Activated T-cell treated with anti-CD3 and anti-CD28 coated beads, Interleukin-2, amount 50 U/mL, for 1 hour (primary cell): Measurements from ENCODE around the gene FAM171A1.
A peak's percentile ranks its signal among the peaks of the same experiment; 100 is the strongest.

Source experiments
- DNase-seq: peaks from one replicate; pipeline ENCODE4 v3.0.0-alpha.2; 2020

FAM171A1 gene

DNA sequence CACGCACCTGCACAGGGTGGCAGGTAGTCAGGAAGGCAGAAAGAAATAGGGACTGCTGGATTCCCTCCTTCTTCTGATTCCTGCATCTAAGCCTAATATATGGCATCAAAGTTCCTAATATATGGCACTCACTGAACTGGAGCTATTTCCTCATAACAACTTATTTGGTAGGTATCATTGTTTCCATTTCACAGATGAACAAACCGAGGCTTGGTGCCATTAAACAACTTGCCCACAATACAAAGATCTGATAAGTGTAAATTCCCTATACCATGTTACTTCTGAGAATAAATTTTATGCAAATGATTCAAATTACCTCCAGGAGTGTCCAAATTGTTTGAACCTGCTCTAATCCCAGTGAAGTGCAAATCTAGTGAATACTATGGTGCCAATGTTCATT lies 2.1 kb upstream of the FAM171A1 start:
- DNase-seq: no peak

DNA sequence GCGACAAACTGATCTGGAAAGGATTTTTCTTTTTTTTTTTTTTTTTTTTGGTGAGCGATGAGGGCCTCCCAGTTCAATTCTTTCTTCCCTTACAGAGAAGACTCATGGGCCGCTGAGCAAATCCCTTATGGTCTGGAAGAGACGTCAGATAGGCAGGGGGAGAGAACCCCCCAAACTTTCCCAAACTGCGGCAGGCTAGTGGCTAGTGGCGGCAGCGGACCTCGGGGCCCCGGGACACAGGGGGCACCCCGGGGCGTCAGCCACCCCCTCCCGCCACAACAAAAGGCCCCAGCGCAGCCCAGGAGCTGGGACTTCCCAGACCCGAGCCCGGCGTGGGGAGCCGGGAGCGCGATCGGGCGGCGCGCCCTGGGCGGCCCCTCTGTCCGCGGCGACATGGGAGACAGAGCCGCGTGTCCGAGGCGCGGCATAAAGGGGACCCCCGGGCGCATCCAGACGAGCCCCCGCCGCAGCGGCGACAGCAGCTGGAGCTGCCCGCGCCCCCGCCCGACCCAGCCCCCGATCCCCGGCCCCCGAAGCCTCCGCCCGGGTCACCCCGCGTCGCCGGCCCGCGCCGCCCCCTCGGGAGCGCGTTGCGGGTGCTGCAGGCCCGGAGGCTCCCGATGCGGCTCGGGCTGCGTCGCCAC lies 755 bp downstream of the FAM171A1 start:
- peak; percentile 40 for DNase-seq

DNA sequence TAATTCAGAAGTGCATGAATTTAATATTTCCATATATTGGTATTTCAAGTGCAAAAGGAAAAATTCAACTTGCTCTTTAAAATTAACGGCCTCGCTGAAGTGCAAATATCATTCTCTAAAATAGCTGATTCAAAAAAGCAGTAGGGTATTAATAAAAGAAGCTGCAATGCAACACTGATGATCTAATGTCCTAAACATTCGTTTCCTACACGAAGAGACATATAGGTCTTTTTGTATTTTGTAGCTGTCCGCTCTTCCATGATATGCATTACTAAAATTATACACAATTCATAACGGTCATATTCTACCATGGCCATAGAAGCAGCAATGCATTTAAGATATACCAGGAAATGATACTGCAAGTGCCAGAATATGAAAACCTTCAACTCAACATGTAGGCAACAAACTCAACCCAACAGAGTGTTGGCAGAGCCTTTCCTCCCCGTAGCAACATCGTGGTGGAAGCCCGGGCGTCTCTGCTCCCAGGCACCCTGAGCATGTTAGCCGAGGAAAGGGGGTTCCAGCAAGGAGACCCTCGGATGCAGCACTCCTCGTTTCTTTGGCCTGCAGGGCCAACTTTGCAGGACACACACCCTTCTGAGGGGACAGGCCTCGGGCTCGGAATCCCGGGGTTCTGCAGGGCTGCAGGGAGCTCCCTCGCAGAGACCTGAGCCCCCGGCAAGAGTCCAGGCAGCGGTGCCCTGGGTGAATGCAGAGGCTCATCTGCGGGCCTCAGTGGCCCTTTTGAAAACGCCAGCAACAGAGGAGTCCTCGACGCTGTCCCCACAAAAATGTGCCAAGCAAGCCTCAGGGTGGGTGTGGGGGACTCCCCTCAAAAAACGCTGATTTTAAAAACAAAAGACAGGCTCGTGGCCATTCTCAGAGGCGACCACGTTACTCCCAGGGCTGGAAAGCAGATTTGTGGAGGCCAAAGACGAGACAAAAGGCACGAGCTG lies 1.6 kb downstream of the FAM171A1 start:
- DNase-seq: peak; percentile 20

DNA sequence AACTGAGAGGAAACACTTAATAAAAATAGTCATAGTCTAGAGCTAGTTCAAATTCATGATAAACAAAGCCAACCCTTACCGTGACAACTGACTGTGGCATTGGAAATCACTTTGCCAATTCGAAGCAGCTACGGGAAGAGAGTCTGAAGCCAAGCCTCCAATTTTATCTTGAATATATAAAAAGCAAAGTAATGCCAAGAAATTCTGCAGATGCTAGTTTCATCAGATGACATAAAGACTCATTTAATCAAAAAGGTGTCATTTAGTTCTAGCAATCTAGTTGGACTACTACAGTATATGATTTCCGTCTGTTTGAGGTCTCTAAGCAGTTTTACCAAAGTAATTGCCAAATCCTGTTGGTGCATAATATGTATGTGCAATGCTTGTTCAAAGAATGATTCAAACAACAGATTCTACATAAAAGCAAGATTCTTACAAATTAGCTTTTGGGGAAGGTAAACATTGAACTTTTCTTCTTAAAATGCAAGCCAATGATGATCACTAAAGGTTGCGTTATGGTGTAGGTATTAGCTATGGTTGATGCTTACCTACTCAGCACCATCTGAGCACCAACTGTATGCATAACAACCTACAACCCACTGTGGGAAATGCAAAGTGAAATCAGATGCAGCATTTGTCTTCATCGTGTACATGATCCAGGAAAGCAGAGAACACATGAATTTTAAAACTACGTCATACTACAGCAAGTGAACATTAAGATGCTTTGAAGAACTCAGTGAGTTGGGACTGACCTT lies 2.8 kb downstream of the FAM171A1 start:
- DNase-seq: no peak

DNA sequence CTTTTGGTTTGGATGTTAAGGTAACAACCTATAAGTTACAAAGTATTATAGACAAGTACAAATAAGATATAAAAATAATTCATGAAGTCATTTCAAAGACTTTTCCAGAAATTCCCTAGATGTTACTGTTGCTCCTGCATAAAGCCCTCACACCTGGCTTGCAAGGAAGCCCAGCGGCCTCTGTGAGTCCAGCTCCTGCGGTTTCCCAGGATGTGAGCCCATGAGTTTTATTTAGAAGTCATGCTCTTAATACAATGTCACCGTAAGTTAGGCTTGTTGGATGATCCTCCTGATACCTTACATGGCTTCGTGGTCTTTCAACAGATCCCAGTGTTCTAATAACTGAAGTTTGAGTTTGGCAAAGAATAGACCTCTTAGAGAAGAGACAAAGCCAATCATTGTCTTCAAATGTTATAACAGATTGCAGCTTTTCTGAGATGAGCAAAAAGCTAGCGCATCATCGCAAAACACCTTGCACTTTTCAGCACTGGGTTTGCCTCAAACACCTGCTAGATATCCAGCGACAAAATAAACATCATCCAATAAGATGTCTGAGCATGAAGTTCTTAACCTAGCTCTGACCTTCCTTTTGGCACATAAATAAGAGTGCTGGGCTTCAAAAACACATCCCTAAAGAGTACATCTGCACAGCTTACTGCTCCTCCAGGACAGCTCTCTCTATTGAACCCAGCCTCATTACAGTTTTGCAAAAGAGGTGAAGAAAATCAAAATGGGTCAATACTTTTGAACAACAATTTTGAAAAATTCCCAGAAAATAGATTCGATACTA lies 3.6 kb downstream of the FAM171A1 start:
- no peak for DNase-seq

DNA sequence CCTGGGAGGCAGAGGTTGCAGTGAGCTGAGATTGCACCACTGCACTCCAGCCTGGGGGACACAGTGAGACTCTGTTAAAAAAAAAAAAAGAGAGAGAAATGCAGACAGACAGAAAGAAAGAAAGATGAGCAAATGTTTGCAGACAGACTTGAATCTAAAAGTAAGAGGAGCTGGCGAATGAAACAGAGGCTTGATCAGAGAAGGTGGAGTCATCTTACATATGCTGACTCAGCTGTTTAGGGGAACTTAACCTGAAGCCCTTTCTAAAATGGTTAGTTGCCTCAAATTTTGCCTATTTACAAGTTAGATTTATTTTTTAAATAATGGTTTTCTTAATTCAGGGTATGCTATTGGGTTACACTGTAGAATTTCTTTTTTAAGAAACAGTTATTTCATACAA lies 5.4 kb downstream of the FAM171A1 start:
- no peak for DNase-seq

DNA sequence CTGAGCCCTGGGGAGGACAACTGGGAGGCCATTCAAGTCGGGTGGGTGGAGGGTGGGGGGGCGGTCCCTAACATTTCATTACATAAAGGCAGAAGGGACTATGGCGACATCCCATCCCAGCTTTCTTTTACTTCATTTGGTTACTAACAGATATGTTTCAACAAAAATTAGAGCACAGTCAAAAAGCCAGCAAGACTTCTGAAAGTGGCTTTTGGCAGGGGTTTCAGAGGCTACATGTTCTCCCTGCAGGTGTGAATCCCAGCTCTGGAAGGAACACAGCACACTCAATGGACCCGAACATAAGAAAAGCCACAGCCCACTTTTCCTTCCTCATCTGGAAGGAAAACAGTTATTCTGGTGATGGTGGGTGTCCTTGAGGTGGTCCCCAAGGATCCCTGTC lies 7.1 kb downstream of the FAM171A1 start:
- DNase-seq: no peak

DNA sequence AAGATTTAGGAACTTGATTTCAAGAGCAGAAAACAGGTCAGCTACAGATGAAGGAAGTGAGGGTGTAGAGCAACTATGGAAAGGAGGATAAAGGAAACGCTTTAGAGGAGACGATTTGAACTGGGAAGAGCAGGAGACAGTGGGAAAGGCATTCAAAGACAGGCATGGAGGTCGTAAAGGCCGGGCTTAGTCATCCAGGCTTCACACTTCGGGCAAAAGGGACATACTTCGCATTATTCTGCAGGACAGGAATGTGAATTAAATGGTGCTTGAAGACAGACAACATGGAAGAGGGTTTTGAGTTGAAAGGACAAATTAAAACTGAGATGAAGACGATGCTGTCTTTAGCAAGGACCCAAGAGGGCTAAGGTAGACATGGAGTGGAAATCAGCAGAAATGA lies 8.1 kb downstream of the FAM171A1 start:
- DNase-seq: no peak

DNA sequence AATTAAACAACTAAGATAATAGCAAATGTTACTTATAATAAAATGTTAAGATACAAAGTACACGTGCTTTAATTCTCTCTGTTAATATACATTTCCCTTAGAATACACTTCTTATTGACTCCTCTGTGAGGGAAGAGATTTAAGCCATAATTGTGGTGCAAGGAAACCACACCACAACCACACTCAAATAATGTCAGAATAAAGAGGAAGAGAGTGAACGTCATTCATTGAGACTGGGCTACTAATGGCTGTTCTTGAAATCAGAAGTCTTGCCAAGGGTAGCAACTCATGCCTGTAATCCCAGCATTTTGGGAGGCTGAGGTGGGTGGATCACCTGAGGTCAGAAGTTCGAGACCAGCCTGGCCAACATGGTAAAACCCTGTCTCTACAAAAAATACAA lies 10.0 kb downstream of the FAM171A1 start:
- DNase-seq: no peak

DNA sequence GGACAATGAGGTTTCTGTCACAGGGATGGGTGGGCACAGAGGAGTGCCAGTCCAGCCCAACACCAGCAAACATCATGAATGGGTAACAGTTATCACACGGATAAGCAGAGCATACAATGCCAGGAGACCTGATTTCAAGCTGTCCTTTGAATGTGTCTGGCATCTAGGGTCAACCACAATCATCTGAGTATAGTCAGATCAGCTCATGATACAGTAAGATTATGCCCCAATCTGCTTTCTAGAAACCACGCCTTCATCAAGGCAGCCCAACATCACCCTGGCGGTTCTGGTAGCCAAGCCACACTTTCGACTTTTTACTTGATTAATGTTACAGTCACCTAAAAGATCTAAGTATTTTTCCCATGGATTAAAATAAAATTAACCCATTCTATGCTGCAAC lies 10.5 kb downstream of the FAM171A1 start:
- DNase-seq: no peak

DNA sequence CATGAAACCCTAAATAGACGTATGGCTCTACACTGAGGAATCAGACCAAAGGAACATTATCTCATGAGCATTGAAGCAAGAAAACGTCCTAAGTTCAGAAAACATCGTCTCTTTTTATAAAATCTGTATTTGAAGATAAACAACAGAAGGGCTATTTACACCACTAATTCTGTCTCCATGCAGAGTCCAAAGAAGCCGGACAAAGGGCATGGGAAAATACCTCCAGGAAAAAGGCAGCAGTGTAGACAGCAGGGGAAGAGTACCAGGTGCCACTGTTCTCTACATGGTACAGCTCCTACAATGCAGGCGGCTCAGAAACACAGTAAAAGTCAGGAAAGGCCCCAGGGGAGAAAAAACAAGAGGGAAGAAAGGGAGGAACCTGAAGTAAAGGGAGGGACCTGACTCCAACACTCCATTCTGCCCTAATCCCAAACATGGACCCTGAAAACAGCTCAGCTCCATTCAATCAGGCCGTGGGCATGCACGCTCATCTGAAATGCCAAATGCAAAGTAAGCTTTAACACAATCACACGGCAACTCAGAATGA lies 17.5 kb downstream of the FAM171A1 start:
- no peak for DNase-seq

DNA sequence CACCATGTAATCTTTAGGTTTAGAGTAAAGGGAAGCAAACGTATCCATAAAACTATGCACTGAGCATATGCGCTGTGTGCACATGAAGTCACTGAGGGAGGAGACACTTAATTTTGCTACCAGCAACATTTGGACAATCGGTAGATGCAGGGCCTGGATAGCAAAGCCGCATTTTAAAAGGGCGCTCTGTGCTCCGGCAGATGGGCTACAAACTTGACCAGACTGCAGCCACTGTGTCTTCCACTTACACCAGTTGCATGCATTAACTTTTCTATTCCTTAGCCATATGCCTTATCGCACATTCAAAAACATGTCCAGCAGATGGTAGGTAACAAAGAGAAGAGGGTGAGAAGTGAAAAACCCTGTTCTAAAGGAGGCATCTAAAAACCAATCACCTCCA lies 18.3 kb downstream of the FAM171A1 start:
- no peak for DNase-seq

DNA sequence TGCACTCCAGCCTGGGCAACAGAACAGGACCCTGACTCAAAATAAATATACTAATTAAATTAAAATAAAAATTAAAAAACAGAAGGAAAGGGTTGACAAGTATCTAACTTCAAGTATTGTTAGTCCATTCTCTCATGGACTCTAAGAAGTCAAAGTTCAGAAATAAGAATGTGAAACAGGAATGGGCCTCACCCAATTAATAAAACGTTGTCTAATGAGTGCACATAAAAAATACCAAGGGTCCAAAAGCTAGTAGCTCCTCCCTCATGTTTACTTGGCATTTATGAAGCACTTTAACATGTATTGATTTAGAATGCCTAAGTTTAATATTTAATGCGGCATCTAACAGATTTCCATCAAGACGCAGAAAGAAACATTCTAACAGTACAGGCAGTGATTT lies 18.9 kb downstream of the FAM171A1 start:
- DNase-seq: no peak

DNA sequence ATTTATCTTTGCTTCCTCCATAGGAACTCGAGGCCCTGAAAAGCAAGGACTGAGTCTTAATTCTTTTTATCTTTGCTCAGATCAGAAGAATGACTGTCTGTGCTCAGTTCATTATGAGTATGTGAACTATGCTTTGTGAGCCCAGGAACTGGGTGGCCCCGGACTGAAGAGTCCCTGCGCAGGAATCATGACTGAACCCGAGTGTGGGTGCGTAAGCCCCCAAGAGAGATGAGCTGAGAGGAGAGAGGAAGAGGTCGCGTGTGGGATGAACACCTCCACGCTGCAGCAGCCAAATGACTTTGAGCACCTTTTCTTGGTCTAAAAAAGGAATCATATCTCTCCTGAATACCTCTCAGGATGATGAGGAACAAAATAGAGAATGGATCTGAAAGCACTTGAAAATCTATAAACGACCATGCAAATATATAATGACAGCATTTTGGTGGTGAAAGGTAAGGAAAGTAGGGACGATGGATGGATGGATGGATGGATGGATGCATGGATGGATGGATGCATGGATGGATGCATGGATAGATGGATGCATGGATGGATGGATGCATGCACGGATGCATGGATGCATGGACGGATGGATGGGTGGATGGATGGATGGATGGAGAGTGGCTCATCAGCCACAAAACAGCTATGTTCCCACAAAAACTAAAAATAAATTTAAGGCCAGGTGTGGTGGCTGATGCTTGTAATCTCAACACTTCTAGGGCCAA lies 19.8 kb downstream of the FAM171A1 start:
- DNase-seq: no peak

DNA sequence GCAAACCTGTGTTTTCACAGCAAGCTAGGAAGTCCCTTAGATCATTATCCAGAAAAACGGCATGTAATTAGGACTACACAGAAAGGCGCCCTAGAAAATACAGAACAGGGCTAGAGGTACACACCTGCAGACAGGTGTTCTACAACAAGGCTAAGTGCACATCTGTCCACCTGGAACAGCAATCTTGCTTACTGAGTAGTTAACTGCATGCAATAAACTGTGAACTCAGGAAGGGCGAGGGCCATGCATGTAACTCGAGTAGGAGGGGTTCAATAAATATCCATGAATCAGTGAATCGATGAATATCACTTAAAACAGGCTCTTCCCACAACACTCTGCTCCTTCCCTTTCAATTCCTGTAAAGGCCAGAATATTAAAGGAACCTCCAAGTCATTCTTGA lies 22.0 kb downstream of the FAM171A1 start:
- no peak for DNase-seq

DNA sequence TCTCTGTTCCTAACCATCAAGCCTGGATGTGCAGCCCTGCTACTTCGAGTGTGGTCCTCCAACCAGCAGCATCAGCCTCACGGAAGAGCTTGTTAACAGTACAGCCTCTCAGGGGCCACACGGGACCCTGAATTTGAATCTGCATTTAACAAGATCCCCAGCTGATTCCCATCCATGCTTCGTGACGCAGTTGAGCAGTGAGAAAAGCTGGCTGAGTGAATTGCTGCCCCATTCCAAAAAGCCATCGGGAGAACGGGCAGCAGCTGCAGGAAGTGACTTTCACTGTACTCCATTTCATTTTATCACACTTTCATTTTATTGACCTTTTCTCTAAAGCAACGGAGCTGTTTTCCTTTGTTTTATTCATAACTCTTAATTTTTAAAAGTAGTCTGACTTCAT lies 22.5 kb downstream of the FAM171A1 start:
- no peak for DNase-seq

DNA sequence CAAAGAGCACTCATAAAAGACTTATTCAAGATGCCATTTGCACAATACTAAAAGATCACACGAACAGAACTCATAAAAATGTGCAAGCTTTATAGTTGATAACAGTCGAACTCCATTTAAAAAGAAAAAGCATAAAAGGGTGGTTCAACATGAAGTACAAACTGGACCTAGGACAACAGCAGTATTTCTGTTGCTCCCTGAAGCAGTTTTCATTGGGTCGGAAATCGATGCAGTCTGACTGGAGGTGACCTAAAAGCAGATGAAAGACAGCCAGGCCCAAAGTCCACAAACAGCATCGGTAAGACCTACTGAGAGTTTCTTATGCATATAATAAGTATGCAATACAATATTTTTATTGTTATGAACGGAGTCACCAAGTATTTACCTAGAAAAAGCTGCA lies 23.9 kb downstream of the FAM171A1 start:
- DNase-seq: no peak

DNA sequence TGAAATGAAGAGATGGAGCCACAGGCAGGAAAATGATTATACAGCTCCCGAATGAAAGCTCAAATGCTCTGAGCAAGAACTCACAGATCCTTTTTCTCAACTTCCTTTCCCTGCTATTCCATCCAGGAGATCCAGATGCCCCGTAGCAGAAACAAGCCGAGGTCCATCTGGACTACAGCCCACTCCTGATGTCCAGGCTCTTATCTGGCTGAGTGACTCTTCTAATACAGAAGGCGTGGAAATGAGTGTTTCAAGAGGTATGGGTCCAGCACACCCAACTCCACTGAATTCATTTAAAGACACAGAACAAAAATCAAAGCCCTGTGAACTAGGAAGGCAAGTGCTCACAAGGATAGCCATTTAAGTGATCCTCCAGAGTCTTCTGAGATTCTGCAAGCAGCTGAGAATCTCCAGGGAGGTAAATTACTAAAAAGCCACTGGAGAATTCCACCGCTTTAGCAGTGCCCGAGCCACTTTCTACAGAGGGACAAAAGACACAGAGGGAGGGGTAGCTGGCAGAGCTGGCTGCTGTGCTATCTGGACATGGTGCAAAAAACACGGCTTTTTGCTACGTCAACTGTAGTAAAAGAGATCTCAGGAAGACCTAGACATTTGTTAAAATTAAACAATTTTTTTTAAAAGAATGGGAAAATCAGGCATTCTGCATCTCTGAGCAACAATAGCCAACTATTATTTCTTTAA lies 24.5 kb downstream of the FAM171A1 start:
- no peak for DNase-seq

DNA sequence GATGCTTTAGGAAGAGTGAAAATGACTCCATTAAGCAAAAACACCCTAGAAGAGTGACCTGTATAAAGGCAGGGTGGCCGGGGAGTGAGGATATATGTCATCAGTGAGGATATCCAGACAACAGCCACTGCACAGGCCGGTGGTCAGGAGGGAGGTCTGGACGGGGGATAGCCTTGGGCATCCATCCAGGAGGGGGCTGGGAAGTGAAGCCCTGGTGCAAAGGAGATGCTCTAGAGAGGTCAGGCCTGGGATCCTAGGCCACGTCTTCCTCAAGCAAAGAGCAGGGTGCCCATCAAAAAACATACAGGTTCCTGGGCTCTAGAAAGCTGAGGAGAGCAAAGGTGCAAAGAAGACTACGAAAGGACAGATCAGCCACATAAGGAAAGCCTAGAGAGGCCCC lies 25.6 kb downstream of the FAM171A1 start:
- DNase-seq: no peak

DNA sequence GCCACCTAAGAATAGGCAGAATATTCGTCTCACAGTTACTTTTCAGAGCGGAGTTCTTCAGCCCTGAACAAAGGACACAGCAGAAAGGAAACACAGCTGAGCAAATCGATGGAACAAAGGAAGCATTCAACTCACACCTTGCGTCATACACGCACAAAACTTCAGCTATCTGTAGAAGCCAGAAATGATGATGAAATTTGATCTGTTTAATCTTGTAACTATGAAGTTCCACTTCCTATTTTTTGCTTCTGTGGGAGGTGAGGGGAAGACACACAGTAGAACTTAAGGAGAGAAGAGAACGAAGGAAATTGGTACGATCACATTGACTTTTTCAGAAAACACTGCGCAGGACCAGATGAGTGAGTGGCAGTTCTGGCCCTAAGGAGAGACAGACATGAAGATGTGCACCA lies 26.2 kb downstream of the FAM171A1 start:
- DNase-seq: no peak

DNA sequence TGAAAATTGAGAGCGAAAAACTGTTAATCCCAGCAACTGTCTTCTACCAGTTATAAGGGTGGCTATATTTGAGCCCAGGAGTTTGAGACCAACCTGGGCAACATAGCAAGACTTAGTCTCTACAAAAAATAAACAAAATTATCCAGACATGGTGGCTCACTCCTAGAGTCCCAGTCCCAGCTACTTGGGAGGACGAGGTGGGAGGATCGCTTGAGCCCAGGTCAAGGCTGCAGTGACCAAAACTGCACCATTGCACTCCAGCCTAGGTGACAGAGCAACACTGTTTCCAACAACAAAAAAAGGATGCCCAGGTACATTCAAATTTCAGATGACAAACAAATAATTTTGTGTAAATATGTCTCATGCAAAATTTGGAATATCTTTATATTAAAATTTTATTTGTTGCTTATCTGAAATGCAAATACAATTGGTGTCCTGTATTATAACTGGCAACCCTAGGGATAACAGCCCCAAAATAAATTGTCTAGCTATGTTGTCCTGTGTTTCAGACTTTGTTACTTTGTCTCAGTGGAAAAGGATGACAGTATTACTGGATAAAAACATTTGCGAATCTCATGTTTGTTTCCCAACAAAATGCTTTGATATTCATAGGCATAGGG lies 26.7 kb downstream of the FAM171A1 start:
- no peak for DNase-seq
